OCI-LY7 (cell line): Measurements from ENCODE around the gene ACVR1. TPM values are rescaled to one million over a fixed set of nuclear protein-coding genes. Genes with fewer than 3 reads are reported as not detected.

Source experiments
- BruUV-seq: library from RNA; stranded (reverse); fragments of 400-500 nt; replicated peaks from 2 replicates; lab custom pipeline; 2021; lab: Mats Ljungman, UMichigan
- CTCF ChIA-PET: fragments of 300-600 bp; sonication (Branson Sonifier 250); formaldehyde crosslinking; loops from one replicate; lab custom pipeline; 2022; ENCODE audit warnings: antibody characterized with exemption; ENCODE audit not compliant: unreplicated experiment; lab: Charles Lee
- POLR2A ChIA-PET: fragments of 300-600 bp; sonication (Branson Sonifier 250); formaldehyde crosslinking; loops from one replicate; lab custom pipeline; 2022; ENCODE audit warnings: antibody characterized with exemption; lab: Charles Lee
- DNase-seq: peaks from one replicate; pipeline ENCODE4 v3.0.0-alpha.2; 2015; ENCODE audit warnings: low spot score
- H2AFZ ChIP-seq: fragments of 200-600 bp; sonication (generic), shearing (Covaris generic); 2 replicates; pipeline ENCODE4 v1.6.1; 2014; ENCODE audit warnings: mild to moderate bottlenecking, antibody characterized with exemption, low read length, moderate library complexity
- H3K27ac ChIP-seq: fragments of 200-600 bp; sonication (generic); 2 replicates; pipeline ENCODE4 v1.5.1; 2014; ENCODE audit warnings: mixed run types, low read depth, mild to moderate bottlenecking, moderate library complexity, low read length, inconsistent platforms; ENCODE audit not compliant: poor library complexity, severe bottlenecking
- H3K36me3 ChIP-seq: fragments of 200-600 bp; sonication (generic); 2 replicates; pipeline ENCODE4 v1.6.1; 2014; ENCODE audit warnings: mild to moderate bottlenecking, antibody characterized with exemption, low read length, moderate library complexity, mixed read lengths; ENCODE audit not compliant: insufficient read depth
- H3K4me1 ChIP-seq: fragments of 200-600 bp; sonication (generic); 2 replicates; pipeline ENCODE4 v1.5.1; 2014; ENCODE audit warnings: mild to moderate bottlenecking, low read length; ENCODE audit not compliant: insufficient read depth, poor library complexity, severe bottlenecking
- H3K4me2 ChIP-seq: fragments of 200-600 bp; sonication (generic); 2 replicates; pipeline ENCODE4 v1.6.1; 2014; ENCODE audit warnings: mild to moderate bottlenecking, low read length
- H3K4me3 ChIP-seq: fragments of 200-600 bp; sonication (generic); 2 replicates; pipeline ENCODE4 v1.5.1; 2014; ENCODE audit warnings: mild to moderate bottlenecking, low read depth, low read length; ENCODE audit not compliant: poor library complexity, severe bottlenecking
- H3K79me2 ChIP-seq: fragments of 200-600 bp; sonication (generic); 2 replicates; pipeline ENCODE4 v1.6.1; 2016; ENCODE audit warnings: low read depth, mild to moderate bottlenecking, low read length, moderate library complexity, mixed read lengths; ENCODE audit not compliant: insufficient read depth
- H3K9me2 ChIP-seq: fragments of 200-600 bp; sonication (generic); 2 replicates; pipeline ENCODE4 v1.6.1; 2016; ENCODE audit warnings: mild to moderate bottlenecking, low read length, mixed read lengths; ENCODE audit not compliant: insufficient read depth
- H3K9me3 ChIP-seq: fragments of 200-600 bp; sonication (generic); 2 replicates; pipeline ENCODE4 v1.6.1; 2014; ENCODE audit warnings: mild to moderate bottlenecking, mixed run types, low read length, mixed read lengths
- H4K20me1 ChIP-seq: fragments of 200-600 bp; sonication (generic); 2 replicates; pipeline ENCODE4 v1.6.1; 2014; ENCODE audit warnings: mild to moderate bottlenecking, antibody characterized with exemption, low read length, moderate library complexity, mixed read lengths; ENCODE audit not compliant: insufficient read depth
- EZH2phosphoT487 ChIP-seq: fragments of 200-600 bp; sonication (generic); IDR thresholded peaks from 2 replicates; pipeline ENCODE4 v1.6.1; 2018; ENCODE audit warnings: low read depth, borderline replicate concordance, mild to moderate bottlenecking, mixed run types, antibody characterized with exemption, low read length, moderate library complexity, mixed read lengths
- intact Hi-C: fragments of 100-400 bp; cut with micrococcal nuclease; formaldehyde crosslinking; loops from one replicate; pipeline ENCODE4 v1.10.0; 2022; ENCODE audit not compliant: unreplicated experiment
- total RNA-seq, 2 experiments: library from RNA; depleted of rRNA in 1 of 2; stranded (reverse); fragments of >200 nt in 1 of 2; shearing (Covaris generic) in 1 of 2; gene quantifications; 2 replicates each; pipeline ENCODE4 v1.2.3, GENCODE V29; 2014 to 2022
- TF ChIP-seq, protein P1 (sequence below): fragments of 200-600 bp; sonication (generic); conservative IDR thresholded peaks from 2 replicates; pipeline ENCODE4 v1.5.1; 2014; ENCODE audit warnings: mild to moderate bottlenecking, antibody characterized with exemption, low read length, moderate library complexity, mixed read lengths

Gene ACVR1
- total RNA-seq, 2 experiments from 2014 or later, result 0.13 to 3.9 TPM

DNA sequence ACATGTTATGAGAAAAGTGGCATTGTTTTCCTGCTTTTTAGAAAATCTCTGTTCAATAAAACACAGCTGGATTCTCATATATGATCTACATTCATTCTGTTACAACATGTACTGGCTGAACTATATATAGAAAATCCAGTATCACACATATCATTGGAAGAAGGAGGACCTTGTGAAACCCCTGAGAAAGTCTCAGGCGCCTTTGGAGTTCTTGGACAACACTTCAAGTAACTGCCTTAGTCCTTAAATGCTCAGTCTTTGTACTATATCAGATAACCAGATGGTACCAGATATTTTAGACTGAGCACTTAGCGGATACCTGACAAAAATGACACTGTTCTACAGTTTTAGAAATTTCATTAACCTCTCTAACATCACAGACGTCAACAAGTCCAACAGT is 72.2 kb downstream of the ACVR1 start:
- no peak overlapping the region for H3K4me2 ChIP-seq
- no peaks in the 10 kb centered on the region for H3K4me1 ChIP-seq
- CTCF ChIA-PET, result no interaction called here
- no peaks in the 10 kb centered on the region for H3K9me3 ChIP-seq
- TF ChIP-seq, protein P1, sequence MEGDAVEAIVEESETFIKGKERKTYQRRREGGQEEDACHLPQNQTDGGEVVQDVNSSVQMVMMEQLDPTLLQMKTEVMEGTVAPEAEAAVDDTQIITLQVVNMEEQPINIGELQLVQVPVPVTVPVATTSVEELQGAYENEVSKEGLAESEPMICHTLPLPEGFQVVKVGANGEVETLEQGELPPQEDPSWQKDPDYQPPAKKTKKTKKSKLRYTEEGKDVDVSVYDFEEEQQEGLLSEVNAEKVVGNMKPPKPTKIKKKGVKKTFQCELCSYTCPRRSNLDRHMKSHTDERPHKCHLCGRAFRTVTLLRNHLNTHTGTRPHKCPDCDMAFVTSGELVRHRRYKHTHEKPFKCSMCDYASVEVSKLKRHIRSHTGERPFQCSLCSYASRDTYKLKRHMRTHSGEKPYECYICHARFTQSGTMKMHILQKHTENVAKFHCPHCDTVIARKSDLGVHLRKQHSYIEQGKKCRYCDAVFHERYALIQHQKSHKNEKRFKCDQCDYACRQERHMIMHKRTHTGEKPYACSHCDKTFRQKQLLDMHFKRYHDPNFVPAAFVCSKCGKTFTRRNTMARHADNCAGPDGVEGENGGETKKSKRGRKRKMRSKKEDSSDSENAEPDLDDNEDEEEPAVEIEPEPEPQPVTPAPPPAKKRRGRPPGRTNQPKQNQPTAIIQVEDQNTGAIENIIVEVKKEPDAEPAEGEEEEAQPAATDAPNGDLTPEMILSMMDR, result no peak
- no peak for TF ChIP-seq EZH2phosphoT487
- no peak overlapping the region for H2AFZ ChIP-seq
- H3K36me3 ChIP-seq, result no peaks in the 10 kb centered on the region
- POLR2A ChIA-PET, result interaction anchor here (0.6 kb wide), 2 partner anchors 9 to 429 kb away, joined by 3 read pairs; no protein-coding TSS in a partner anchor
- no peaks in the 10 kb centered on the region for H4K20me1 ChIP-seq
- H3K79me2 ChIP-seq, result no peaks in the 10 kb centered on the region
- H3K27ac ChIP-seq, result no peak overlapping the region
- no peaks in the 10 kb centered on the region for H3K9me2 ChIP-seq
- intact Hi-C loops, result no loop called here
- no TSS peak for BruUV-seq
- no peak for DNase-seq
- no peak overlapping the region for H3K4me3 ChIP-seq

DNA sequence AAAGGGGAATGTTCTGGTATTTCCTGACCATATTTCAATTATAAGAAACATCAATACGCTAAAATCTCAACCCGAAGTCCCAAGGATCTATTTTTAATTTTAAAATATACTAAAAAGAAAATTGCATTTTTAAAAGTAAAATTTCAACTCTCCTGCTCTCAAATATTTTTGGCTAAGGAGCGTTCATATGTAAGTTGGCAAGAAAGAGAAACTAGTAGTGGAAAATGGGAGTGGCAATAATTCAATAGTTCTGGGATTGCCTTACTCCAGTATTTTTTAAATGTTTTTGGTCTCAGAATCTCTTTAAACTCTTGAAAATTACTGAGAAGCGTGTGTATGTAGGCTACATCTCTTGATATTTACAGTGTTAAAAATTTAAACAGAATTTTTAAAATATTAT is 72.7 kb downstream of the ACVR1 start:
- Histone ChIP-seq H3K4me2 (no peak overlapping the region), H3K4me1 (no peaks in the 10 kb centered on the region), H2AFZ (no peak overlapping the region), H3K36me3 (no peaks in the 10 kb centered on the region), H4K20me1 (no peaks in the 10 kb centered on the region), H3K9me2 (no peaks in the 10 kb centered on the region), H3K4me3 (no peak overlapping the region), H3K79me2 (no peaks in the 10 kb centered on the region), H3K9me3 (no peaks in the 10 kb centered on the region), H3K27ac (no peak overlapping the region)
- ChIA-PET CTCF (no interaction called here), POLR2A (interaction anchor here (0.6 kb wide), 2 partner anchors 8 to 429 kb away, joined by 3 read pairs; no protein-coding TSS in a partner anchor)
- intact Hi-C loops, result no loop called here
- DNase-seq, result no peak
- no TSS peak for BruUV-seq
- no peak for TF ChIP-seq EZH2phosphoT487
- TF ChIP-seq, protein P1, result no peak

DNA sequence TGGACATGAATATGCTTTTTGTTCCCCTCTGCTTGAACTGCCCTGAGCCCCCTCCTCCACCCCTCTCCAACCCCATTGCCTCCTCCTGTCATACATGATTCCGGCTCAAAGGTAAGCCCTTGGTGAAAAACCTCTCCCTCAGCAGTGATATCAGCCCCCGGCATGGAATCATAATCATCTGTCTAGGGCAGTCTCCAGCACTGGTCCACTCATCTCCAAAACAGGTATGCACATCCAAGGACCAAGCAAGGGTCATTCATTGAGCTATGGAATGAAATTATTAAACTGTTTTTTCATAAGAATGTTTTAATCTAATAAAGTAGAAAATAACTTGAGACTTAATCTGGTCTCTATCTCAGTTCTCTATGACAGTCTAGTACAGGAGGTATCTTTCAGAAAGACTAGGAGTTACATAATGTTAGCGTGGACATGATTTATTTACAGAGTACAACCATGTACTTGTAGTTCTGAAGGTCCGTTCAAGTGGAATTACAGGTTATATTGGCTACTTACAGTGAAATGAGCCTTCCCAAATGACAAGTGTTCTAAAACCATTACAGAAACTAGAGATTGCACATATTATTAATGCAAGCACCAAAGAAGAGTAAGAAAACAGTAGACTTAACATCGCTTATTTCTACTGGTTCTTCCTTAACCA is 75.2 kb downstream of the ACVR1 start:
- no peak overlapping the region for H3K27ac ChIP-seq
- no TSS peak for BruUV-seq

More for the DNA sequence above, 75.2 kb downstream of the ACVR1 start:
- Histone ChIP-seq H2AFZ (no peak overlapping the region), H4K20me1 (no peaks in the 10 kb centered on the region), H3K9me3 (no peaks in the 10 kb centered on the region), H3K9me2 (no peaks in the 10 kb centered on the region), H3K79me2 (no peaks in the 10 kb centered on the region), H3K36me3 (no peaks in the 10 kb centered on the region), H3K4me1 (no peaks in the 10 kb centered on the region), H3K4me3 (no peak overlapping the region), H3K4me2 (no peak overlapping the region)
- ChIA-PET CTCF (no interaction called here), POLR2A (no interaction called here)
- intact Hi-C loops, result no loop called here
- no peak for DNase-seq
- TF ChIP-seq EZH2phosphoT487, result no peak
- TF ChIP-seq, protein P1, result no peak
